Activated naive CD4-positive, alpha-beta T cell treated with anti-CD3 and anti-CD28 coated beads, Interleukin-2, amount 10 ng/mL, durations not matched to agents 7 days and 5 days (primary cell): Measurements from ENCODE around the gene TVP23C.

Experiments used
- CTCF ChIA-PET: fragments of 350-600 bp; sonication (Branson Sonifier 250); formaldehyde crosslinking; loops from one replicate; lab custom pipeline; 2021; ENCODE audit warnings: antibody characterized with exemption; lab: Charles Lee
- DNase-seq: peaks from one replicate; pipeline ENCODE4 v3.0.0-alpha.2; 2020
- H3K27ac Mint-ChIP-seq: one replicate; pipeline ENCODE4 v1.8.0; 2021; ENCODE audit warnings: mild to moderate bottlenecking, moderate library complexity, mixed read lengths
- H3K27me3 Mint-ChIP-seq: one replicate; pipeline ENCODE4 v1.8.0; 2021; ENCODE audit warnings: mild to moderate bottlenecking, mixed read lengths
- H3K36me3 Mint-ChIP-seq: one replicate; pipeline ENCODE4 v1.8.0; 2021; ENCODE audit warnings: mixed read lengths
- H3K4me1 Mint-ChIP-seq: one replicate; pipeline ENCODE4 v1.8.0; 2021; ENCODE audit warnings: mixed read lengths
- H3K4me3 Mint-ChIP-seq: one replicate; pipeline ENCODE4 v1.8.0; 2021; ENCODE audit warnings: mild to moderate bottlenecking, moderate library complexity, mixed read lengths
- H3K9me3 Mint-ChIP-seq: one replicate; pipeline ENCODE4 v1.8.0; 2021; ENCODE audit warnings: mixed read lengths

Gene TVP23C

GRCh38 chr17:15472891-15473290 is 90.4 kb downstream of the TVP23C start:
- no peaks in the 10 kb centered on the region for H3K27me3 Mint-ChIP-seq
- no peak overlapping the region for H3K27ac Mint-ChIP-seq
- no peak overlapping the region for H3K4me3 Mint-ChIP-seq
- H3K36me3 Mint-ChIP-seq, result no peaks in the 10 kb centered on the region
- no peak for DNase-seq
- H3K9me3 Mint-ChIP-seq, result no peaks in the 10 kb centered on the region
- no peaks in the 10 kb centered on the region for H3K4me1 Mint-ChIP-seq
- CTCF ChIA-PET, result no interaction called here

DNA sequence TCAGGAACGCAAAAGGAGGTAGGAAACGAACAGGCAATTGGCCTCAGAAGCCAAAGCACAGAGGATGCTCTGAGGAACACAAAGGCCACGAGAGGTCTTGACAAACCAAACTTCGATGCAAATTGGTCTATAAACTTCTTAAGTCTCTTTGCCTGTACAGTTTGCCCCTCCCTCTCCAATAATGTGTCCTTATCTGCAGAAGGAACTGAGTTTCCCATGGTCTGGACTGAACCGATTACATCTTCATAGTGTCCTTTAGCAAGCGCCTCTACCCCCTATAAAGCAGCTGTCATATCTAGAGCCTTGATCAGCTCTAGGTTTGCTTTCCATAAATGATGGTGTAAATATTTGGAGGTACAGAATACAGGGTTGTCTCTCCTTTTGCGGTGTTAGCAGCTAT is 92.7 kb downstream of the TVP23C start:
- Mint-ChIP-seq H3K27ac (no peak overlapping the region), H3K9me3 (no peaks in the 10 kb centered on the region), H3K4me3 (no peak overlapping the region), H3K4me1 (no peaks in the 10 kb centered on the region), H3K36me3 (no peaks in the 10 kb centered on the region), H3K27me3 (no peaks in the 10 kb centered on the region)
- no peak for DNase-seq
- CTCF ChIA-PET, result no interaction called here

GRCh38 chr17:15469260-15469659 is 94.0 kb downstream of the TVP23C start:
- no peaks in the 10 kb centered on the region for H3K36me3 Mint-ChIP-seq
- H3K4me3 Mint-ChIP-seq, result no peak overlapping the region
- H3K4me1 Mint-ChIP-seq, result no peaks in the 10 kb centered on the region
- H3K9me3 Mint-ChIP-seq, result no peaks in the 10 kb centered on the region
- CTCF ChIA-PET, result no interaction called here
- H3K27ac Mint-ChIP-seq, result no peak overlapping the region
- no peaks in the 10 kb centered on the region for H3K27me3 Mint-ChIP-seq
- no peak for DNase-seq

DNA sequence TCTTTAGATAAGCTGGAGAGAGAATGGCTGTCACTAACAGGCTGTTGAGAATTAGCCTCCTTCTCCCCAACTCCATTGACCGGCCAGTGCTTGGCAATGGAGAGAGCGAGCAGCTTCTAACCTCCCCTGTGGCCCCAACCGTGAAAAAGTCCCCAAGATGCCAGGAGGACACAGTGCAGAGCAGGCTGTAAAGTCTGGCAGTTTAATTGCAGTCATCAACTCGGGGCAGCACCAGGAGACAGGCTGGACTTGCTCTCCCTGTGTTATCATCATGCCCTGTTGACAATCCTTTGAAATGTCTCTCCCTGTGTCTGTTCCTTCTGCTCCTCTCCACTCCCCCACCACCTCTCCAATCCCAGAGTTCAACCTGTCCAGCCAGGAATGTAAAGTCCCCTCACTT is 95.2 kb downstream of the TVP23C start:
- Mint-ChIP-seq H3K36me3 (no peaks in the 10 kb centered on the region), H3K27me3 (no peaks in the 10 kb centered on the region), H3K4me3 (no peak overlapping the region), H3K27ac (no peak overlapping the region), H3K4me1 (no peaks in the 10 kb centered on the region), H3K9me3 (no peaks in the 10 kb centered on the region)
- no peak for DNase-seq
- CTCF ChIA-PET, result no interaction called here

GRCh38 chr17:15467592-15467991 is 95.7 kb downstream of the TVP23C start, which contains the start of gene CDRT4:
CDRT4 (minus strand) TSS chr17:15467621; CDS start chr17:15440238, 27,383 bp downstream.
- H3K27ac Mint-ChIP-seq, result no peak within 1 kb of the TSS
- no peak for DNase-seq
- CTCF ChIA-PET, result no interaction called here
- no peaks in the 10 kb centered on the region for H3K27me3 Mint-ChIP-seq
- H3K4me1 Mint-ChIP-seq, result no peaks in the 10 kb centered on the region
- H3K4me3 Mint-ChIP-seq, result no peak within 1 kb of the TSS
- no peaks in the 10 kb centered on the region for H3K9me3 Mint-ChIP-seq
- no peaks in the 10 kb centered on the region for H3K36me3 Mint-ChIP-seq

GRCh38 chr17:15466131-15466530 is 97.2 kb downstream of the TVP23C start:
- no peaks in the 10 kb centered on the region for H3K27me3 Mint-ChIP-seq
- no peak overlapping the region for H3K27ac Mint-ChIP-seq
- no peaks in the 10 kb centered on the region for H3K4me1 Mint-ChIP-seq
- DNase-seq, result no peak
- H3K9me3 Mint-ChIP-seq, result no peaks in the 10 kb centered on the region
- CTCF ChIA-PET, result no interaction called here
- H3K36me3 Mint-ChIP-seq, result no peaks in the 10 kb centered on the region
- H3K4me3 Mint-ChIP-seq, result no peak overlapping the region

DNA sequence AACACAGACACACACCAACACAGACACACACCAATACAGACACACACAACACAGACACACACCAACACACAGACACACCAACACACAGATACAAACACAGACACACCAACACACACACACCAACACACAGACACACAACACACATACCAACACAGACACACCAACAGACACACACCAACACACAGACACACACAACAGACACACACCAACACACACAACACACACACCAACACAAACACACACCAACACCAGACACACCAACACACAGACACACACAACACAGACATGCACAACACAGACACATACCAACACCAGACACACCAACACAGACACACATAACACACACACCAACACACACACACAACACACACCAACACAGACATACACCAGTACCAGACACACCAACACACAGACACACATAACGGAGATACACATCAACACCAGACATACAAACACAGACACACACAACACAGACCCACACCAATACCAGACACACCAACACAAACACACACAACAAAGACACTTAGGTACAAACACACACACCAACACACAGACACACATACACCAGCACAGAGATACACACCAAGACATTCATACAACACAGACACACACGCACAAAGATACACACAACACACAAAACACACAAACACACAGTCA is 98.1 kb downstream of the TVP23C start:
- Mint-ChIP-seq H3K27ac (no peak overlapping the region), H3K27me3 (no peaks in the 10 kb centered on the region), H3K9me3 (no peaks in the 10 kb centered on the region), H3K4me3 (no peak overlapping the region), H3K4me1 (no peaks in the 10 kb centered on the region), H3K36me3 (no peaks in the 10 kb centered on the region)
- CTCF ChIA-PET, result no interaction called here
- no peak for DNase-seq

- Mint-ChIP-seq H3K4me1 (no peaks in the 10 kb centered on the region), H3K27ac (no peak overlapping the region), H3K4me3 (no peak overlapping the region), H3K36me3 (no peaks in the 10 kb centered on the region), H3K27me3 (no peaks in the 10 kb centered on the region), H3K9me3 (no peaks in the 10 kb centered on the region)
- DNase-seq, result no peak
- CTCF ChIA-PET, result no interaction called here
These were observed 98.9 kb downstream of the TVP23C start for GRCh38 chr17:15464231-15464985.

DNA sequence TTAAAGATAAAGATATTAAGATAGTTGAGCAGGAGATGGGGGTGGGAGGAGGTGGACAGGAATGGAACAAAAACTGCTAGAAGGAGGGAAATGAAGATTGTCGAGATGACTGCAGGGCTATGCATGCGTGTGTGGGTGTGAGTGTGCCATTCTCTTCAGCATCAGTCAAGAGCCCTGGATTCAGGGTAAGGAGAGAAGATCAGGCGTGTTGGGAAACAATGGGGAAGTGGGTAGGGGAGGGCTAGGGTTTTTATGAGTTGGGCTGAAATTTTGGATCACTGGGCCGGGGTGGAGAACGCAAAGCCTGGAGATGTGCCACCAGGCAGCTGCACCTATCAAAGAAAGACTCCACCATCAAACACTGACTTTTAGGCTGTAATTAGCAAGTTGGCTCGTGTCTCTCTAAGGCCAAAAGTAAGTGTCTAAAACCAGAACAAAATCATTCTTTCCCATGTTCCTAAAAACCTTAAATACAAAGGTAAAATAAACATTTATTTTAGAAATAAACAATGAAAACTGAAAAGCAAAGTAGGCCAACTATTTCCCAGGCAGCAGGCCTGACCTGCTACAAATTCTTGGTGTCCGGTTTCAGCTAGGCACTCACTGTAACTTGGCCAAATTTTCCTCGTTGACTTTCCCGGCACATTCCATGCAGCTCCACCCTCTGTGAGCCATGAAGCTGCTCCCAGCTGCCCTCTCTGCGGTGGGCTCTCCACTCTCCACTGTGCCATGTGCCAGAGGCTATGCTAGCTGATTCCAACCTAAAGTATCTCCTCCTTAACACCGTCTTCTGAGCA is 100.1 kb downstream of the TVP23C start:
- H3K27me3 Mint-ChIP-seq, result no peaks in the 10 kb centered on the region
- H3K9me3 Mint-ChIP-seq, result no peaks in the 10 kb centered on the region
- CTCF ChIA-PET, result no interaction called here
- no peaks in the 10 kb centered on the region for H3K36me3 Mint-ChIP-seq
- H3K27ac Mint-ChIP-seq, result no peak overlapping the region
- no peak overlapping the region for H3K4me3 Mint-ChIP-seq
- no peak for DNase-seq
- no peaks in the 10 kb centered on the region for H3K4me1 Mint-ChIP-seq

- H3K27me3 Mint-ChIP-seq, result no peaks in the 10 kb centered on the region
- CTCF ChIA-PET, result no interaction called here
- H3K4me3 Mint-ChIP-seq, result no peak overlapping the region
- H3K36me3 Mint-ChIP-seq, result no peaks in the 10 kb centered on the region
- H3K4me1 Mint-ChIP-seq, result no peaks in the 10 kb centered on the region
- DNase-seq, result no peak
- no peak overlapping the region for H3K27ac Mint-ChIP-seq
- H3K9me3 Mint-ChIP-seq, result peaks cover 6% of the 10 kb centered on the region
These were observed 105.6 kb downstream of the TVP23C start for GRCh38 chr17:15457723-15458094.

GRCh38 chr17:15456972-15457722 is 106.1 kb downstream of the TVP23C start:
- Mint-ChIP-seq H3K36me3 (no peaks in the 10 kb centered on the region), H3K9me3 (peaks cover 6% of the 10 kb centered on the region), H3K4me1 (no peaks in the 10 kb centered on the region), H3K4me3 (no peak overlapping the region), H3K27ac (no peak overlapping the region), H3K27me3 (no peaks in the 10 kb centered on the region)
- DNase-seq, result no peak
- CTCF ChIA-PET, result interaction anchor here (0.7 kb wide), 1 partner anchor 21 kb away, joined by 3 read pairs; no protein-coding TSS in a partner anchor

DNA sequence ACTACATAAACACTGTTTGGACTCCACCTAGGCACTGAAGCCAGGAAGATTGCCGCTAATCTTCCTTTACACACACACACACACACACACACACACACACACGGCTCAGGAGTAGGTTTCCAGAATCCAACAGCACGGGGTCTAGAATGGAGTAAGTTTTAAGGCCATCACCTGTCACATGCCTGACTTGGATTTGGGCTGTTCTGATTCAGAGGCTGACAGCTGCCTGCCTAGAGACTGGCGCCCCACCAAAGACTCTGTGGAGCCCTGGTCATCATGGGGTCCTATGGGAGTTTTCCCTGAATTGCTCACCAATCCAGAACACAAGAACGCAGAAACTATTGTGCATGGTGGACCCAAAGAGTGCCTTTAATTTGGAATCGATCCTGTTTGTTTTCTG is 106.8 kb downstream of the TVP23C start:
- Mint-ChIP-seq H3K27me3 (no peaks in the 10 kb centered on the region), H3K36me3 (no peaks in the 10 kb centered on the region), H3K4me1 (no peaks in the 10 kb centered on the region), H3K27ac (no peak overlapping the region), H3K9me3 (peaks cover 6% of the 10 kb centered on the region), H3K4me3 (no peak overlapping the region)
- DNase-seq, result no peak
- CTCF ChIA-PET, result interaction anchor here (0.7 kb wide), 1 partner anchor 20 kb away, joined by 3 read pairs; no protein-coding TSS in a partner anchor

DNA sequence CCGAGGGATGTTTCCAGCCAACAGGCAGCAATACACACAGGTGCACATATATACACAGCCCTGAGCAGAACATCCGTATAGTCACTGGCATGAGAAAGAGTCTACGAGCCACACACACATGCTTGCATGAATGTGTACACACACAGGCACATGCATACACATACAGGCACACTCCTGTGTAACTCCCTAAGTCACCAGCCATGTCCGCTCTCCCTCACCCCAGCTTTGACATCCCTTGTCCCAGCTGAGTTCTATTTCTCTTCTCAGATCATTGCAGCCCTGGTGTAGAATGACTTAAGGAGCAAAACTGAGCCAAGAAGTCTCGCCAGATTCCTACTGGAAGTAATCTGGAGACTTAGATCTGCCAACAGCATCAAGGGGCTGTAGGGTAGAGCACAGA is 108.9 kb downstream of the TVP23C start:
- peaks cover 6% of the 10 kb centered on the region for H3K9me3 Mint-ChIP-seq
- no peaks in the 10 kb centered on the region for H3K27me3 Mint-ChIP-seq
- H3K4me3 Mint-ChIP-seq, result no peak overlapping the region
- H3K27ac Mint-ChIP-seq, result no peak overlapping the region
- H3K4me1 Mint-ChIP-seq, result no peaks in the 10 kb centered on the region
- no peak for DNase-seq
- CTCF ChIA-PET, result no interaction called here
- H3K36me3 Mint-ChIP-seq, result no peaks in the 10 kb centered on the region

- no peaks in the 10 kb centered on the region for H3K27me3 Mint-ChIP-seq
- H3K27ac Mint-ChIP-seq, result no peak overlapping the region
- CTCF ChIA-PET, result no interaction called here
- H3K4me1 Mint-ChIP-seq, result no peaks in the 10 kb centered on the region
- no peak for DNase-seq
- H3K4me3 Mint-ChIP-seq, result no peak overlapping the region
- H3K36me3 Mint-ChIP-seq, result no peaks in the 10 kb centered on the region
- H3K9me3 Mint-ChIP-seq, result peaks cover 6% of the 10 kb centered on the region
These were observed 109.5 kb downstream of the TVP23C start for GRCh38 chr17:15453782-15454181.
